GM12878 (cell line): ENCODE measurements around the gene CRYGC.

Experiments used
- CEBPB ChIP-seq, 2 experiments: fragments of 150-350 bp in 1 of 2; IDR thresholded peaks; 2 replicates each; pipeline ENCODE4 v1.6.1; 2012 to 2014; ENCODE audit warnings: low read depth in 2 of 2, low read length in 2 of 2, borderline replicate concordance in 1 of 2, inconsistent platforms in 1 of 2
- CHD1 ChIP-seq: IDR thresholded peaks from 2 replicates; pipeline ENCODE4 v1.6.1; 2012; ENCODE audit warnings: low read depth, low read length, improper control_type of control experiment
- JUND ChIP-seq: IDR thresholded peaks from 2 replicates; pipeline ENCODE4 v1.6.1; 2012; ENCODE audit warnings: low read depth, mild to moderate bottlenecking, low read length, improper control_type of control experiment, moderate library complexity
- PAX8 ChIP-seq: fragments of 450-650 bp; IDR thresholded peaks from 2 replicates; pipeline ENCODE4 v1.6.1; 2017; ENCODE audit warnings: mild to moderate bottlenecking, moderate library complexity
- TF ChIP-seq, protein P1 (sequence below): fragments of 450-650 bp; IDR thresholded peaks from 2 replicates; pipeline ENCODE4 v1.6.1; 2018; ENCODE audit warnings: borderline replicate concordance, mild to moderate bottlenecking; ENCODE audit not compliant: partially characterized antibody

DNA sequence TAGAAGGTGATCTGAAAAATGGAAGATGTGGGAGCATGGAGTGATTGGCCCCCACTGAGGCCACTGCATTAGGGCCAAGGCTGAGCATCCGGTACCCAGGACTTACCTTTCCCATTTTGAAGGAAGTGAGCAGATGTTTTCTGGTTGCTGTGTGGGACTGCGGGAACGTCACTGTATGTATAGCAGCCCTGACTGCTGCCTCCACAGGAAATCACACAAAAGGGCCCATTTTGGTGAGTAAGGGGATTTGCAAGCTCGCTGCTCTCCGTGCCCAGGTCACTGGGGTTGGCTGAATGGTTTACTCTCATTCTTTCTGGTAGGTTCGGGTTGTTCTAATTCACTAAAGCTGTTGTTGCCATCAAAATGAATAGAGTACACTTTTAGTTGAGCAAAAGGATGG, 16.4 kb upstream of the CRYGC start, which contains the start of gene CRYGB:
- TF ChIP-seq PAX8 (no peak), CHD1 (no peak), JUND (no peak), CEBPB (IDR thresholded peaks at IDR 0.05; ENCODE audit: borderline replicate concordance in 1 of 2, low read depth in 2 of 2, low read length in 2 of 2) (no peak)
- TF ChIP-seq, protein P1, sequence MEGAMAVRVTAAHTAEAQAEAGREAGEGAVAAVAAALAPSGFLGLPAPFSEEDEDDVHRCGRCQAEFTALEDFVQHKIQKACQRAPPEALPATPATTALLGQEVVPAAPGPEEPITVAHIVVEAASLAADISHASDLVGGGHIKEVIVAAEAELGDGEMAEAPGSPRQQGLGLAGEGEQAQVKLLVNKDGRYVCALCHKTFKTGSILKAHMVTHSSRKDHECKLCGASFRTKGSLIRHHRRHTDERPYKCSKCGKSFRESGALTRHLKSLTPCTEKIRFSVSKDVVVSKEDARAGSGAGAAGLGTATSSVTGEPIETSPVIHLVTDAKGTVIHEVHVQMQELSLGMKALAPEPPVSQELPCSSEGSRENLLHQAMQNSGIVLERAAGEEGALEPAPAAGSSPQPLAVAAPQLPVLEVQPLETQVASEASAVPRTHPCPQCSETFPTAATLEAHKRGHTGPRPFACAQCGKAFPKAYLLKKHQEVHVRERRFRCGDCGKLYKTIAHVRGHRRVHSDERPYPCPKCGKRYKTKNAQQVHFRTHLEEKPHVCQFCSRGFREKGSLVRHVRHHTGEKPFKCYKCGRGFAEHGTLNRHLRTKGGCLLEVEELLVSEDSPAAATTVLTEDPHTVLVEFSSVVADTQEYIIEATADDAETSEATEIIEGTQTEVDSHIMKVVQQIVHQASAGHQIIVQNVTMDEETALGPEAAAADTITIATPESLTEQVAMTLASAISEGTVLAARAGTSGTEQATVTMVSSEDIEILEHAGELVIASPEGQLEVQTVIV = no peak
